Measurements from ENCODE around the gene TRPV2. TPM values are rescaled to one million over a fixed set of nuclear protein-coding genes. Genes with fewer than 3 reads are reported as not detected.
A peak's percentile ranks its signal among the peaks of the same experiment; 100 is the strongest.

Gene TRPV2
- total and polyA plus RNA-seq, 2 experiments from 2014 or later, result 0.09 to 0.93 TPM

DNA sequence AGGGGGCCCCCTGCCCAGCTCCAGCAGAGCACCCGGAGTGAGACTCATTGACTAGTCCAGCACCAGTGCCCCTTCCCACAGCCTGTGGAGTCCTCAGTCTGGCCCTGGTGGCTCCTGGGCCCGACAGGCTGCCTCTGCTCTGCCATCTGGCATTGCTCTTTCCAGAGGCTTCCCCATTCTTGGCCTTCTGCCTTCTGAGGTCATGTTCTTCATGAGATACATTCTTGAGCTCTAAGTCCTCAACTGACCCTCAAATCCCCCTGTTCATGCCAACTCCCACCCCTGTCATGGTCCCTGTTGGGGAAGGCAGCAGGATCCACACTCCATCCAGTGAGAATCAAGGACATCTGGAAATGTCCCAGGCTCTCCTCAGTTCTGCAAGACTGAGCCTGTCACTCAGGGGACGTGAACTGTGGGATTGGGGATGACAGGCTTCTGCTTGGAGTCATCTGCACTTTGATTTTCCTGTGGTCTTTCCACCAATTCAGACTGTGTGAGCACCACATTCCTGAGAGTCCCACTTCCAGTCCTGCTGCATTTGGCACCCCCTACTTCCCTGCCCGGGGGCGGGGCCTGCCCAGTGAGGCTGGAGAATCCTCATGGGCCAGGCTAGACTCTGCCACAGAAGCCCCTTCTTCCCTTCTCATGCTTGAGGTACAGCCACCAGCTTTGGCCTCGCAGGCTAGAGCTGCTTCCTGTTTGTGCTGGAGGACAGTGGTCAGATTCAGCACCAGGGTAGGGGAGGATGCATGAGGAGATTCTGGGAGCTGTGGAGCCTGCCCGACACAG, 2.7 kb downstream of the TRPV2 start:
- TF ChIP-seq, protein P1, sequence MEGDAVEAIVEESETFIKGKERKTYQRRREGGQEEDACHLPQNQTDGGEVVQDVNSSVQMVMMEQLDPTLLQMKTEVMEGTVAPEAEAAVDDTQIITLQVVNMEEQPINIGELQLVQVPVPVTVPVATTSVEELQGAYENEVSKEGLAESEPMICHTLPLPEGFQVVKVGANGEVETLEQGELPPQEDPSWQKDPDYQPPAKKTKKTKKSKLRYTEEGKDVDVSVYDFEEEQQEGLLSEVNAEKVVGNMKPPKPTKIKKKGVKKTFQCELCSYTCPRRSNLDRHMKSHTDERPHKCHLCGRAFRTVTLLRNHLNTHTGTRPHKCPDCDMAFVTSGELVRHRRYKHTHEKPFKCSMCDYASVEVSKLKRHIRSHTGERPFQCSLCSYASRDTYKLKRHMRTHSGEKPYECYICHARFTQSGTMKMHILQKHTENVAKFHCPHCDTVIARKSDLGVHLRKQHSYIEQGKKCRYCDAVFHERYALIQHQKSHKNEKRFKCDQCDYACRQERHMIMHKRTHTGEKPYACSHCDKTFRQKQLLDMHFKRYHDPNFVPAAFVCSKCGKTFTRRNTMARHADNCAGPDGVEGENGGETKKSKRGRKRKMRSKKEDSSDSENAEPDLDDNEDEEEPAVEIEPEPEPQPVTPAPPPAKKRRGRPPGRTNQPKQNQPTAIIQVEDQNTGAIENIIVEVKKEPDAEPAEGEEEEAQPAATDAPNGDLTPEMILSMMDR (IDR thresholded peaks at IDR 0.05; ENCODE audit: low read depth, low read length), result no peak
- Histone ChIP-seq H3K9me3 (ENCODE audit: low read depth) (no peaks in the 10 kb centered on the region), H3K27ac (no peak overlapping the region), H3K27me3 (no peaks in the 10 kb centered on the region), H3K4me3 (no peak overlapping the region), H3K4me1 (ENCODE audit: low read depth) (peaks cover 8% of the 10 kb centered on the region), H3K36me3 (no peaks in the 10 kb centered on the region)
- peak in 1 of 2 donors; percentile 50 for DNase-seq (ENCODE audit: low read depth in 1 of 2, low spot score in 1 of 2)

DNA sequence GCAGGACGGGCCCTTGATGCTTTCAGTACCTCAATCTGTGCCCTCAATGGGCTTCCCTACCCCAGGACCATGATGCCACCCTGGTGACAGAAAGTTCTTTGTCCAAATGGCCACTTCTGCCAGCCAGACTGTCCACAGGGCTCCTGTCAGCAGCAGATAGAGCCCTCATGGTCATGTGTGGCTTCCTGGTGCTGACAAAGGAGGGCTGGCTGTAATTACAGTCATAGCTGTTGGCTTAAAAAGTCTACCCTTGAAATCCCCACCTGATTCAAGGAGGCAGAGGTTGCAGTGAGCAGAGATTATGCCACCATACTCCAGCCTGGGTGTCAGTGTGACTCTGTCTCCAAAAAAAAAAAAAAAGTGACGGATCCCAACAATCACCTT, 3.3 kb downstream of the TRPV2 start:
- no peaks in the 10 kb centered on the region for H3K9me3 ChIP-seq (ENCODE audit: low read depth)
- no peak overlapping the region for H3K27ac ChIP-seq

DNA sequence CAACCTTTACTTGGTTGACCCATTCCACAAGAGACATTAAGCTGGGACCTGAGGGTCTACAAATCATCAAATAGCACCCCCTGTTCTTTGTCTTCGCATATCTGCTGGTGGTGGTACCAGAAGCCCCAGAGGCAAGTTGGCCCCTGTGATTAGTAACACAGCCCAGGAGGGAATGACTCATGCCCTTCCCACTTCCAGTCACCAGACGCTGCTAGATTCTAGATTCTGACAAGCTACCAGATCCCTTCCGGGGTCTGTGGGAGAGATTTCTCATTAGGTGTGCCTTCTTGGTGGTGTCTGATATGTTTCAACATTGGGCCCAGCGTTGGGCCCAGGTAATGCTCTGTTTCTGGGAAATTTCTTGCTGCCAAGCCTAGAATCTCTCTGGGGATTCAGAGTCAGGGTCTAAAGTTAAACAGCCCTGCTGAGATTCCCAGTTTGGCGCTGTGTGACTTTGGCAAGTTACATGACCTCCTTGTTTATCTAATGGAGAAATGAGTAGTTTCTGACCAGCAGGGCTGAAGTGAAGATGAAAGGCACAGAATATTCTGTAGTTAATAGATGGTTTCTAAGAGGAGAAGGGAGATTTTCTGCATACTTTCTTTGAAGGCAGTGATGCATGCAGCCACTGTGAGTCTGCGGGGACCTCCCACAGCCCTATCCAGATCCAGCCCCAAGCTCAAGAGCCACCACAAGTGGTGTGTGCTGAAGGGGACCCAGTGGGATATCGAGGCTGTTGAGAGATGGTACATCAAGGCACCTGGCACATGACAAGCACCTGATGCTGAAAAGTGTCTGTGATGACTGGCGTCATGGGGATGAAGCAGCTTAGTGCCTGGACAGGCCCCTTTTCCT, 3.9 kb downstream of the TRPV2 start:
- Histone ChIP-seq H3K27me3 (no peaks in the 10 kb centered on the region), H3K4me1 (ENCODE audit: low read depth) (peaks cover 8% of the 10 kb centered on the region), H3K9me3 (ENCODE audit: low read depth) (no peaks in the 10 kb centered on the region), H3K4me3 (no peak overlapping the region), H3K36me3 (no peaks in the 10 kb centered on the region), H3K27ac (no peak overlapping the region)
- DNase-seq (ENCODE audit: low read depth in 1 of 2, low spot score in 1 of 2), result peak in 1 of 2 donors; percentile 80
- TF ChIP-seq, protein P1 (IDR thresholded peaks at IDR 0.05; ENCODE audit: low read depth, low read length), result no peak

More for the DNA sequence above, 3.3 kb downstream of the TRPV2 start:
- no peak for DNase-seq (ENCODE audit: low read depth in 1 of 2, low spot score in 1 of 2)
- Histone ChIP-seq H3K27me3 (no peaks in the 10 kb centered on the region), H3K36me3 (no peaks in the 10 kb centered on the region), H3K4me1 (ENCODE audit: low read depth) (peaks cover 8% of the 10 kb centered on the region), H3K4me3 (no peak overlapping the region)
- TF ChIP-seq, protein P1 (IDR thresholded peaks at IDR 0.05; ENCODE audit: low read depth, low read length), result no peak

DNA sequence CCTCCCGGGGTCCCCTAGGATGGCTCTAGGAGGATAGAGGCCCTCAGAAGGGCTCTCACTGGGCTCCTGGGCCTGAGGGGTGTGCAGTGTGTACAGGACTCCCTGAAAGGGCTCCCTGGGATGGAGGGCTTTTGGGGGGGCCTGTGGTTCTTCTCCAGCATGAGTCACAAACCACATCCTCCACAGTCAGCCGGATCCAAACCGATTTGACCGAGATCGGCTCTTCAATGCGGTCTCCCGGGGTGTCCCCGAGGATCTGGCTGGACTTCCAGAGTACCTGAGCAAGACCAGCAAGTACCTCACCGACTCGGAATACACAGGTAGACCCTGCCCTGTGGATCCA, 4.5 kb downstream of the TRPV2 start:
- no peaks in the 10 kb centered on the region for H3K9me3 ChIP-seq (ENCODE audit: low read depth)
- H3K27ac ChIP-seq, result no peak overlapping the region
- H3K36me3 ChIP-seq, result no peaks in the 10 kb centered on the region
- TF ChIP-seq, protein P1 (IDR thresholded peaks at IDR 0.05; ENCODE audit: low read depth, low read length), result no peak
- H3K27me3 ChIP-seq, result no peaks in the 10 kb centered on the region
- DNase-seq (ENCODE audit: low read depth in 1 of 2, low spot score in 1 of 2), result peak in 1 of 2 donors; percentile 67
- H3K4me1 ChIP-seq (ENCODE audit: low read depth), result peaks cover 8% of the 10 kb centered on the region
- no peak overlapping the region for H3K4me3 ChIP-seq

DNA sequence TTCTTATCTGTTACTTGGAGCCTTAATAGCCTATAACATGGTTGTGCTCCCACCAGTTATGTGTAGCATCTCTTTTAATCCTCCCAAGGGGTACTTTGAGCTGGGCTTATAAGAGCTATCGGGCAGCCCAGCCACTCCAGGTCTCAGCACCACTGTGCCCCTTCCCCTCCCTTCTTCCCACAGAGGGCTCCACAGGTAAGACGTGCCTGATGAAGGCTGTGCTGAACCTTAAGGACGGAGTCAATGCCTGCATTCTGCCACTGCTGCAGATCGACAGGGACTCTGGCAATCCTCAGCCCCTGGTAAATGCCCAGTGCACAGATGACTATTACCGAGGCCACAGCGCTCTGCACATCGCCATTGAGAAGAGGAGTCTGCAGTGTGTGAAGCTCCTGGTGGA, 7.0 kb downstream of the TRPV2 start:
- DNase-seq (ENCODE audit: low read depth in 1 of 2, low spot score in 1 of 2), result no peak
- Histone ChIP-seq H3K36me3 (no peaks in the 10 kb centered on the region), H3K9me3 (ENCODE audit: low read depth) (no peaks in the 10 kb centered on the region), H3K27me3 (no peaks in the 10 kb centered on the region), H3K4me3 (no peak overlapping the region), H3K27ac (no peak overlapping the region), H3K4me1 (ENCODE audit: low read depth) (peaks cover 8% of the 10 kb centered on the region)
- TF ChIP-seq, protein P1 (IDR thresholded peaks at IDR 0.05; ENCODE audit: low read depth, low read length), result no peak

Data from cardiac muscle cell (in vitro differentiated cells and primary cell).